ENCODE measurements around the gene VPS13D. TPM values are rescaled to one million over a fixed set of nuclear protein-coding genes. Genes with fewer than 3 reads are reported as not detected.

Gene VPS13D
- total and polyA plus RNA-seq, 2 donors (not counting 3 experiments of a cell fraction or from before 2014, with no cell fraction given), result 13.6 to 48.5 TPM

DNA sequence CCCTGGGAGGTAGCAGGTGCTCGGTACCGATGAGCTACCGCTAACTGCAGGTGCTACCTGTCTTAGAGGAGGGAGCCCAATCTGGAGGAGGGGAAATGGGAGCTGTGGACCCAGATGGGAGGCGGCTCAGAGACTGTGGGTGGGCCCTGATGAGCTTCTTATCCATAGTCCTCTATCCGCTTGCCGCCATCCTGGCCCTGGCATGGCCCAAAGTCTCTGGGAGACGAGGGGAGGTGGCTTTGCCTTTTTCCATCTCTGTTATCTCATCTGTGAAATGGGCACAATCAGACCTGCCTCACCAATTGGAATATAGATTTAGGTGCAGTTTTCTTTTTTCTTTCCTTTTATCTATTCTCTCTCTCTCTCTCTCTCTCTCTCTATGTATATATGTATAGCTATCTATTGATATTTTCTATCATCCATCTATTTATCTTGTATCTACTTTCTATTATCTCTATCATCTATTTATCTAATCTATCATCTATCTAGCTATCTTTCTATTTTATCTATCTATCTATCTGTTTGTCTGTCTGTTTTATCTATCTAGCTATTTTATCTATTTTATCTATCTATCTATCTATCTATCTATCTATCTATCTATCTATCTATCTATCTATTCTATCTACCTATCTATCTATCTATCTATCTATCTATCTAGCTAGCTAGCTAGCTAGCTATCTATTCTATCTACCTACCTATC lies 46.6 kb upstream of the VPS13D start:
- dilution Hi-C loops (cut with MboI; ENCODE audit: extremely low pct_ligation_motif_present, low sequenced_read_pairs), result no loop called here
- no peak for DNase-seq (ENCODE audit: low read depth, low spot score)
- Histone ChIP-seq H4K20me1 (replicated peaks; ENCODE audit: control insufficient read depth, extremely low read depth, insufficient read depth, low read length) (no peaks in the 10 kb centered on the region), H3K27ac (ENCODE audit: insufficient read depth, low read depth, low read length) (no peak overlapping the region), H3K79me2 (ENCODE audit: control insufficient read depth, insufficient read depth, low read length) (peaks cover 10% of the 10 kb centered on the region), H3K4me3 (replicated peaks in 1 of 3; ENCODE audit: insufficient read depth in 1 of 3, low read depth in 1 of 3, low read length in 3 of 3) (no peak overlapping the region), H3K27me3 (ENCODE audit: control insufficient read depth in 2 of 2, insufficient read depth in 2 of 2, low read length in 2 of 2) (no peaks in the 10 kb centered on the region), H3K9ac (replicated peaks; ENCODE audit: extremely low read depth, insufficient read depth, low read length) (no peak overlapping the region), H3K4me1 (ENCODE audit: control insufficient read depth, extremely low read depth, insufficient read depth, low read length) (peaks cover 38% of the 10 kb centered on the region), H3K9me3 (replicated peaks; ENCODE audit: control insufficient read depth, insufficient read depth, low read length) (no peaks in the 10 kb centered on the region), H3K9me1 (replicated peaks; ENCODE audit: control insufficient read depth, extremely low read depth, insufficient read depth, low read length) (no peaks in the 10 kb centered on the region), H2AFZ (ENCODE audit: low read depth, low read length) (no peak overlapping the region), H3K36me3 (ENCODE audit: control insufficient read depth in 2 of 2, extremely low read depth in 1 of 2, insufficient read depth in 2 of 2, low read length in 2 of 2) (no peaks in the 10 kb centered on the region), H3K4me2 (ENCODE audit: insufficient read depth, low read length) (no peak overlapping the region)
- no TSS peak for BruUV-seq (replicated peaks)
- ChIA-PET CTCF (interaction anchor here (0.6 to 8.3 kb wide), 8 partner anchors 14 to 64 kb away, joined by 3 to 118 read pairs (median 5); no protein-coding TSS in a partner anchor), POLR2A (interaction anchor here (0.7 kb wide), 1 partner anchor 52 kb away, joined by 6 read pairs; no protein-coding TSS in a partner anchor)
- FAIRE-seq, result no peak
- intact Hi-C loops (cut with micrococcal nuclease), result no loop called here
- no peak for TF ChIP-seq MYC (IDR thresholded peaks at IDR 0.05; ENCODE audit: low read depth, low read length)
- TF ChIP-seq, protein P1, sequence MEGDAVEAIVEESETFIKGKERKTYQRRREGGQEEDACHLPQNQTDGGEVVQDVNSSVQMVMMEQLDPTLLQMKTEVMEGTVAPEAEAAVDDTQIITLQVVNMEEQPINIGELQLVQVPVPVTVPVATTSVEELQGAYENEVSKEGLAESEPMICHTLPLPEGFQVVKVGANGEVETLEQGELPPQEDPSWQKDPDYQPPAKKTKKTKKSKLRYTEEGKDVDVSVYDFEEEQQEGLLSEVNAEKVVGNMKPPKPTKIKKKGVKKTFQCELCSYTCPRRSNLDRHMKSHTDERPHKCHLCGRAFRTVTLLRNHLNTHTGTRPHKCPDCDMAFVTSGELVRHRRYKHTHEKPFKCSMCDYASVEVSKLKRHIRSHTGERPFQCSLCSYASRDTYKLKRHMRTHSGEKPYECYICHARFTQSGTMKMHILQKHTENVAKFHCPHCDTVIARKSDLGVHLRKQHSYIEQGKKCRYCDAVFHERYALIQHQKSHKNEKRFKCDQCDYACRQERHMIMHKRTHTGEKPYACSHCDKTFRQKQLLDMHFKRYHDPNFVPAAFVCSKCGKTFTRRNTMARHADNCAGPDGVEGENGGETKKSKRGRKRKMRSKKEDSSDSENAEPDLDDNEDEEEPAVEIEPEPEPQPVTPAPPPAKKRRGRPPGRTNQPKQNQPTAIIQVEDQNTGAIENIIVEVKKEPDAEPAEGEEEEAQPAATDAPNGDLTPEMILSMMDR (IDR thresholded peaks at IDR 0.05; ENCODE audit: extremely low read depth in 1 of 2, insufficient read depth in 1 of 2, low read depth in 1 of 2, low read length in 2 of 2), result no peak
- no peak for TF ChIP-seq POLR2A (IDR thresholded peaks at IDR 0.05; ENCODE audit: low read depth, low read length)
- no peak for TF ChIP-seq JUN (IDR thresholded peaks at IDR 0.05; ENCODE audit: borderline replicate concordance, insufficient read depth, insufficient read length, low read depth)
- TF ChIP-seq POLR2AphosphoS5 (IDR thresholded peaks at IDR 0.05; ENCODE audit: insufficient read depth, low read depth, low read length), result no peak
- TF ChIP-seq EZH2 (IDR thresholded peaks at IDR 0.05; ENCODE audit: borderline replicate concordance, low read depth, low read length, severe bottlenecking), result no peak
- no peak for TF ChIP-seq FOS (IDR thresholded peaks at IDR 0.05; ENCODE audit: borderline replicate concordance, insufficient read depth, low read length)
- no peak for TF ChIP-seq GATA2 (IDR thresholded peaks at IDR 0.05; ENCODE audit: insufficient read depth, insufficient read length, low read depth, low read length)
- TF ChIP-seq, protein P2, sequence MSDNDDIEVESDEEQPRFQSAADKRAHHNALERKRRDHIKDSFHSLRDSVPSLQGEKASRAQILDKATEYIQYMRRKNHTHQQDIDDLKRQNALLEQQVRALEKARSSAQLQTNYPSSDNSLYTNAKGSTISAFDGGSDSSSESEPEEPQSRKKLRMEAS (IDR thresholded peaks at IDR 0.05; ENCODE audit: insufficient read depth, insufficient read length), result no peak

Data from endothelial cell of umbilical vein (primary cell).